HL-60 (cell line): ENCODE results near the gene DNASE2B.

Source experiments
- GABPA ChIP-seq: IDR thresholded peaks from 2 replicates; pipeline ENCODE4 v1.6.1; 2012; ENCODE audit warnings: low read depth
- POLR2AphosphoS5 ChIP-seq: IDR thresholded peaks from 2 replicates; pipeline ENCODE4 v1.6.1; 2012; ENCODE audit warnings: low read depth
- TF ChIP-seq, protein P1 (sequence below): IDR thresholded peaks from one replicate; pipeline ENCODE4 v1.5.1; 2011; ENCODE audit warnings: low read length, control low read depth, inconsistent platforms; ENCODE audit not compliant: insufficient read depth

DNA sequence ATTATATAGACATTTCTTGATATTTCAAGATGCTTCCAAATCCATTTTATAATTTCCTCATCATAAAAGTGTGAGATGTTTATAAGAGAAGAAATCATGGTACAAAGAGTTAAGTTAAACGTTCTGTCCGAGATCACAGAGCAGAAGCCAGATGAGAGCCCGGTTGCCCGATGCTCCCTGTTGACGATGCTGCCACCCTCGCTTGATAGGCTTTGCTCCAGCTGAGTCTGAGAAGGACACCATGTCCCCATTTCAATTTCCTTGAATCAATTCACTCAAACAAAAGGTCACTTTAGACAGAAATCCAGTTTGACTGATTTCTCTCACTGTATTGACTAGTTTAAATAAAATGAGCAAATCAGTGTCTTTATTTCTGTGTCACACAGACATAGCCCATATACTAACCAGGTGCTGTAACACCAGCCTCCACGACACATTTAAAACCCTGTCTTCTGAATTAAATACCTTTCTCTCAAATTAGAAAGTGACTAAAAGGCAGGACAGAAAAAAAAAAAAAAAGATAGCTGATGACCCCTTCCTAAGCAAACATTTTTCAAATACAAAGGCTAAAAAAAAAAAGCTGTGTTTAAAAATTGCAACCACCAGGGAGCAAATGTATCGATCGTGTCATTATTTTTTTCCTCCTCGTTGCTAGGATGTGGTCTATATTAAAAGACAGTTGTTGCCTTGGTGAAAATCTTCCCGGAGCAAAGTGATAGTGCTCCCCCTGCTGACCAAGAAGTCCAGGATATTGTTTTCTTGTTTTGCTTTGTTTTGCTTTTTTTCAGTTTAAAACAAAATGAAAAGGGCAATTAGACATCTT lies 35.2 kb downstream of the DNASE2B start:
- TF ChIP-seq GABPA (no peak), POLR2AphosphoS5 (no peak)
- TF ChIP-seq, protein P1, sequence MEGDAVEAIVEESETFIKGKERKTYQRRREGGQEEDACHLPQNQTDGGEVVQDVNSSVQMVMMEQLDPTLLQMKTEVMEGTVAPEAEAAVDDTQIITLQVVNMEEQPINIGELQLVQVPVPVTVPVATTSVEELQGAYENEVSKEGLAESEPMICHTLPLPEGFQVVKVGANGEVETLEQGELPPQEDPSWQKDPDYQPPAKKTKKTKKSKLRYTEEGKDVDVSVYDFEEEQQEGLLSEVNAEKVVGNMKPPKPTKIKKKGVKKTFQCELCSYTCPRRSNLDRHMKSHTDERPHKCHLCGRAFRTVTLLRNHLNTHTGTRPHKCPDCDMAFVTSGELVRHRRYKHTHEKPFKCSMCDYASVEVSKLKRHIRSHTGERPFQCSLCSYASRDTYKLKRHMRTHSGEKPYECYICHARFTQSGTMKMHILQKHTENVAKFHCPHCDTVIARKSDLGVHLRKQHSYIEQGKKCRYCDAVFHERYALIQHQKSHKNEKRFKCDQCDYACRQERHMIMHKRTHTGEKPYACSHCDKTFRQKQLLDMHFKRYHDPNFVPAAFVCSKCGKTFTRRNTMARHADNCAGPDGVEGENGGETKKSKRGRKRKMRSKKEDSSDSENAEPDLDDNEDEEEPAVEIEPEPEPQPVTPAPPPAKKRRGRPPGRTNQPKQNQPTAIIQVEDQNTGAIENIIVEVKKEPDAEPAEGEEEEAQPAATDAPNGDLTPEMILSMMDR: peak; percentile 36
